Suprapubic skin (tissue), 4 donors: Measurements from ENCODE around the gene UNC45B. TPM values are rescaled to one million over a fixed set of nuclear protein-coding genes. Genes with fewer than 3 reads are reported as not detected.
"Not testable (repeated sequence)": the region's sequence is repeated elsewhere in the genome, so short reads cannot be mapped to it uniquely, and the experiment has no call there.

Experiments
- DNase-seq, 2 donors: peaks; one replicate each; pipeline ENCODE4 v3.0.0-alpha.2; 2019; ENCODE audit warnings: low spot score in 2 of 2
- H3K27ac ChIP-seq: fragments of 200-600 bp; sonication (generic); one replicate; pipeline ENCODE4 v1.5.1; 2019
- H3K27me3 ChIP-seq: fragments of 200-600 bp; sonication (generic); one replicate; pipeline ENCODE4 v1.5.1; 2019
- H3K36me3 ChIP-seq: fragments of 200-600 bp; sonication (generic); one replicate; pipeline ENCODE4 v1.5.1; 2019
- H3K4me1 ChIP-seq: fragments of 200-600 bp; sonication (generic); one replicate; pipeline ENCODE4 v1.5.1; 2019
- H3K4me3 ChIP-seq: fragments of 200-600 bp; sonication (generic); one replicate; pipeline ENCODE4 v1.5.1; 2019; ENCODE audit warnings: mild to moderate bottlenecking
- H3K9me3 ChIP-seq: fragments of 200-600 bp; sonication (generic); one replicate; pipeline ENCODE4 v1.5.1; 2019
- CTCF ChIP-seq, 2 donors: fragments of 200-600 bp in 1 of 2; fragments of 450-650 bp in 1 of 2; sonication (generic) in 1 of 2; IDR thresholded peaks; one replicate each; pipeline ENCODE4 v1.5.1; 2016 to 2019; ENCODE audit warnings: antibody characterized with exemption in 2 of 2, mild to moderate bottlenecking in 1 of 2, moderate library complexity in 1 of 2
- EP300 ChIP-seq: sonication (generic); formaldehyde crosslinking; IDR thresholded peaks from one replicate; pipeline ENCODE4 v1.6.1; 2017; ENCODE audit warnings: antibody characterized with exemption
- POLR2A ChIP-seq, 2 donors: fragments of 450-650 bp; IDR thresholded peaks; one replicate each; pipeline ENCODE4 v1.6.1; 2017; ENCODE audit warnings: antibody characterized with exemption in 2 of 2, mild to moderate bottlenecking in 2 of 2, moderate library complexity in 2 of 2
- POLR2AphosphoS5 ChIP-seq, 3 donors: sonication (generic); formaldehyde crosslinking; IDR thresholded peaks; one replicate each; pipeline ENCODE4 v1.6.1; 2017; ENCODE audit warnings: antibody characterized with exemption in 3 of 3
- WGBS: methylation state at CpG from one replicate; pipeline ENCODE4 v1.1.5; 2018; 5-methylcytosine and 5-hydroxymethylcytosine counted together
- total RNA-seq, 4 donors: library from RNA; depleted of rRNA; stranded (reverse); fragments of >200 nt; gene quantifications; one replicate each; pipeline ENCODE4 v1.1.0, GENCODE V29; 2016

UNC45B gene
- total RNA-seq, 4 donors from 2014 or later: not detected

GRCh38 chr17:35142467-35142796, 5.2 kb upstream of the UNC45B start:
- WGBS: 74% methylated on average over 8 of the region's 8 CpGs
- peaks cover 15% of the 10 kb centered on the region for H3K4me1 ChIP-seq
- no peak overlapping the region for H3K27ac ChIP-seq
- DNase-seq: no peak
- H3K36me3 ChIP-seq: peaks cover 18% of the 10 kb centered on the region
- TF ChIP-seq POLR2A (IDR thresholded peaks at IDR 0.05) (no peak), EP300 (no peak), CTCF (IDR thresholded peaks at IDR 0.05) (no peak), POLR2AphosphoS5 (IDR thresholded peaks at IDR 0.05) (no peak)
- no peaks in the 10 kb centered on the region for H3K9me3 ChIP-seq
- H3K4me3 ChIP-seq: peak overlapping the region; percentile 80
- H3K27me3 ChIP-seq: no peaks in the 10 kb centered on the region

GRCh38 chr17:35144840-35145239, 2.8 kb upstream of the UNC45B start:
- Histone ChIP-seq H3K4me1 (peaks cover 15% of the 10 kb centered on the region), H3K36me3 (no peaks in the 10 kb centered on the region), H3K27me3 (peaks cover 9% of the 10 kb centered on the region), H3K27ac (no peak overlapping the region), H3K4me3 (no peak overlapping the region), H3K9me3 (no peaks in the 10 kb centered on the region)
- no peak for DNase-seq
- no peak for TF ChIP-seq POLR2AphosphoS5 (IDR thresholded peaks at IDR 0.05)
- no peak for TF ChIP-seq EP300
- TF ChIP-seq CTCF (IDR thresholded peaks at IDR 0.05): no peak
- TF ChIP-seq POLR2A (IDR thresholded peaks at IDR 0.05): no peak
- 89% methylated on average over 4 of the region's 4 CpGs for WGBS

GRCh38 chr17:35146214-35146833, 1.3 kb upstream of the UNC45B start:
- Histone ChIP-seq H3K4me3 (no peak overlapping the region), H3K36me3 (no peaks in the 10 kb centered on the region), H3K4me1 (peaks cover 5% of the 10 kb centered on the region), H3K9me3 (no peaks in the 10 kb centered on the region), H3K27ac (no peak overlapping the region), H3K27me3 (peaks cover 9% of the 10 kb centered on the region)
- 72% methylated on average over 4 of the region's 4 CpGs for WGBS
- no peak for DNase-seq
- TF ChIP-seq POLR2A (IDR thresholded peaks at IDR 0.05) (no peak), EP300 (no peak), CTCF (IDR thresholded peaks at IDR 0.05) (no peak), POLR2AphosphoS5 (IDR thresholded peaks at IDR 0.05) (no peak)

- H3K4me3 ChIP-seq: no peak overlapping the region
- TF ChIP-seq CTCF (IDR thresholded peaks at IDR 0.05): no peak
- TF ChIP-seq POLR2AphosphoS5 (IDR thresholded peaks at IDR 0.05): no peak
- TF ChIP-seq POLR2A (IDR thresholded peaks at IDR 0.05): no peak
- TF ChIP-seq EP300: no peak
- H3K27ac ChIP-seq: no peak overlapping the region
- H3K36me3 ChIP-seq: no peaks in the 10 kb centered on the region
- 100% methylated on average over 1 of the region's 9 CpGs for WGBS
- no peaks in the 10 kb centered on the region for H3K4me1 ChIP-seq
- H3K27me3 ChIP-seq: peaks cover 9% of the 10 kb centered on the region
- H3K9me3 ChIP-seq: no peaks in the 10 kb centered on the region
- DNase-seq: no peak
Measured at GRCh38 chr17:35148144-35148543, 527 bp downstream of the UNC45B start.

GRCh38 chr17:35149941-35150340, 2.3 kb downstream of the UNC45B start:
- TF ChIP-seq CTCF (IDR thresholded peaks at IDR 0.05) (no peak), POLR2AphosphoS5 (IDR thresholded peaks at IDR 0.05) (no peak), POLR2A (IDR thresholded peaks at IDR 0.05) (no peak)
- Histone ChIP-seq H3K9me3 (no peaks in the 10 kb centered on the region), H3K27ac (no peak overlapping the region)

GRCh38 chr17:35151080-35151479, 3.5 kb downstream of the UNC45B start:
- H3K27me3 ChIP-seq, H3K4me3 ChIP-seq, H3K9me3 ChIP-seq, DNase-seq, H3K27ac ChIP-seq, H3K4me1 ChIP-seq, H3K36me3 ChIP-seq: not testable (repeated sequence)
- WGBS: 94% methylated on average over 29 of the region's 29 CpGs

More at GRCh38 chr17:35149941-35150340, 2.3 kb downstream of the UNC45B start:
- no peaks in the 10 kb centered on the region for H3K4me1 ChIP-seq
- WGBS: 90% methylated on average over 11 of the region's 11 CpGs
- peaks cover 9% of the 10 kb centered on the region for H3K27me3 ChIP-seq
- no peaks in the 10 kb centered on the region for H3K36me3 ChIP-seq
- no peak overlapping the region for H3K4me3 ChIP-seq
- no peak for DNase-seq
